Cardiac muscle cell (in vitro differentiated cells and primary cell): ENCODE data around the gene ALPL. TPM values are rescaled to one million over a fixed set of nuclear protein-coding genes. Genes with fewer than 3 reads are reported as not detected.
A peak's percentile ranks its signal among the peaks of the same experiment; 100 is the strongest.

Experiments used
- DNase-seq, 2 donors: peaks; one replicate each; pipeline versions ENCODE4 v3.0.0 to v3.0.0-alpha.2; 2010 to 2017; ENCODE audit warnings: low read depth in 1 of 2, low spot score in 1 of 2
- H3K27ac ChIP-seq: fragments of 200-600 bp; sonication (generic); 2 replicates; pipeline ENCODE4 v1.5.1; 2016
- H3K27me3 ChIP-seq: fragments of 200-600 bp; sonication (generic); 2 replicates; pipeline ENCODE4 v1.6.0; 2016; ENCODE audit warnings: control low read depth
- H3K36me3 ChIP-seq: fragments of 200-600 bp; sonication (generic); 2 replicates; pipeline ENCODE4 v1.5.1; 2016; ENCODE audit warnings: control low read depth
- H3K4me1 ChIP-seq: fragments of 200-600 bp; sonication (generic); 2 replicates; pipeline ENCODE4 v1.8.1; 2017; ENCODE audit warnings: low read depth, mild to moderate bottlenecking, mixed run types
- H3K4me3 ChIP-seq: fragments of 200-600 bp; sonication (generic); 2 replicates; pipeline ENCODE4 v1.5.1; 2016; ENCODE audit warnings: mild to moderate bottlenecking
- H3K9me3 ChIP-seq: fragments of 200-600 bp; sonication (generic); 2 replicates; pipeline ENCODE4 v1.5.1; 2017; ENCODE audit warnings: low read depth, mild to moderate bottlenecking, control low read depth
- CTCF ChIP-seq: IDR thresholded peaks from 2 replicates; pipeline ENCODE4 v1.5.1; 2012; ENCODE audit warnings: low read depth, mild to moderate bottlenecking, low read length
- polyA plus RNA-seq: library from polyadenylated mRNA; unstranded; fragments of >200 nt; fragmentation: Nextera tagmentation; extraction: Ambion mirVana; gene quantifications from 2 replicates; pipeline ENCODE4 v1.2.1, GENCODE V29; 2016
- total RNA-seq: library from RNA; depleted of rRNA; stranded (reverse); fragments of >200 nt; gene quantifications from 2 replicates; pipeline ENCODE4 v1.2.3, GENCODE V29; 2016

ALPL gene
- total and polyA plus RNA-seq, 2 experiments from 2014 or later = 0.21 to 0.27 TPM

- H3K9me3 ChIP-seq = no peaks in the 10 kb centered on the region
- TF ChIP-seq CTCF = no peak
Observed at GRCh38 chr1:21522525-21523038, 13.4 kb downstream of the ALPL start.

GRCh38 chr1:21523297-21523813, 14.1 kb downstream of the ALPL start:
- no peak for DNase-seq
- no peak for TF ChIP-seq CTCF
- peaks cover 4% of the 10 kb centered on the region for H3K4me1 ChIP-seq
- H3K27me3 ChIP-seq = no peaks in the 10 kb centered on the region
- H3K9me3 ChIP-seq = no peaks in the 10 kb centered on the region
- H3K27ac ChIP-seq = no peak overlapping the region
- no peaks in the 10 kb centered on the region for H3K36me3 ChIP-seq
- H3K4me3 ChIP-seq = no peak overlapping the region

More at GRCh38 chr1:21522525-21523038, 13.4 kb downstream of the ALPL start:
- Histone ChIP-seq H3K27me3 (no peaks in the 10 kb centered on the region), H3K4me3 (no peak overlapping the region), H3K4me1 (peaks cover 4% of the 10 kb centered on the region), H3K36me3 (no peaks in the 10 kb centered on the region), H3K27ac (no peak overlapping the region)
- no peak for DNase-seq

- H3K4me1 ChIP-seq = peaks cover 4% of the 10 kb centered on the region
Observed at GRCh38 chr1:21524220-21524619, 15.0 kb downstream of the ALPL start.

GRCh38 chr1:21524686-21525339, 15.6 kb downstream of the ALPL start:
- H3K4me3 ChIP-seq = no peak overlapping the region

More at GRCh38 chr1:21524220-21524619, 15.0 kb downstream of the ALPL start:
- no peak for TF ChIP-seq CTCF
- Histone ChIP-seq H3K27me3 (no peaks in the 10 kb centered on the region), H3K9me3 (no peaks in the 10 kb centered on the region), H3K36me3 (no peaks in the 10 kb centered on the region), H3K27ac (no peak overlapping the region), H3K4me3 (no peak overlapping the region)
- DNase-seq = no peak

GRCh38 chr1:21525340-21525717, 16.1 kb downstream of the ALPL start:
- H3K36me3 ChIP-seq = no peaks in the 10 kb centered on the region
- no peak for TF ChIP-seq CTCF
- DNase-seq = no peak
- no peaks in the 10 kb centered on the region for H3K27me3 ChIP-seq
- H3K4me3 ChIP-seq = no peak overlapping the region
- H3K4me1 ChIP-seq = peaks cover 4% of the 10 kb centered on the region
- no peaks in the 10 kb centered on the region for H3K9me3 ChIP-seq
- no peak overlapping the region for H3K27ac ChIP-seq

More at GRCh38 chr1:21524686-21525339, 15.6 kb downstream of the ALPL start:
- no peak for TF ChIP-seq CTCF
- Histone ChIP-seq H3K9me3 (no peaks in the 10 kb centered on the region), H3K27ac (no peak overlapping the region), H3K36me3 (no peaks in the 10 kb centered on the region), H3K27me3 (no peaks in the 10 kb centered on the region), H3K4me1 (peaks cover 4% of the 10 kb centered on the region)
- DNase-seq = peak in 1 of 2 donors; percentile 37
